Measurements from ENCODE around the gene ATP6V0A4.

ATP6V0A4 gene

DNA sequence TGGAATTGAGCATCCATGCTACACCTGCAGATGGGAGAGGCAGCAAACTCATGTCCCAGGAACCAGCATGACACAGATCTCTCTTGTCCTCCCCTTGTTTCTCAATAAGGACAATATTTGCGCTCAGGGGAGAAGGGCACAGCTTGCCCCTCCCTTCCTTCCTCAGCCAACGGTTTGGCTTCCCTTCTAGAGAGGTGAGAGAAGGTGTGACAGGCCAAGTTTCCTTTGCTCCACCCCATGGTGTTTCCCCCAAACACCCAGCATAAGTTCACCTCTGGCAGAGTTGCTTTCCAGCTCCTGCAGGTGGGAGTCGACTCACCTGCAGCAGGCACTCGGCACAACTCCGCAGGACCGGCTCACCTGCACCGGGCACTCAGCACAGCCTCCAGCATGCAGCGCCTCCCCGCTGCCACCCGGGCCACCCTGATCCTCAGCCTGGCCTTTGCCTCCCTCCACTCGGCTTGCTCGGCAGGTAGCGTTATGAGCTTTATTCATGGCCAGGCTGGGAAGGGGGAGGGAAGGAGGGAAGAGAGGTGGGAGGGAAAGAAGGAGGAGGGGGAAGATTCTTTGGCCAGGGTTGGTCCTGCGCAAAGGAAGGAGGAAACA lies at the start of gene ATP6V0A4, which contains the start of gene TMEM213:
Gene ATP6V0A4, minus strand, starts transcription at position 482 of the 606 bp plus-strand sequence. CDS start 26,949 bp downstream, outside the sequence.
Gene TMEM213, plus strand, starts transcription at position 280 of the 606 bp plus-strand sequence. Its CDS starts 111 bp downstream, at position 391.
- Histone ChIP-seq H3K27me3 (ENCODE audit: insufficient read depth, low read length) (0 out of 2 replicates have a peak, but pooled peaks cover 3% of the 10 kb centered on the region), H3K4me1 (ENCODE audit: insufficient read depth, low read length, severe bottlenecking) (no peaks in the 10 kb centered on the region), H3K4me2 (ENCODE audit: low read length) (no peak within 1 kb of the TSS), H3K27ac (ENCODE audit: low read depth, low read length, poor library complexity, severe bottlenecking) (no peak within 1 kb of the TSS), H3K36me3 (ENCODE audit: insufficient read depth, low read length) (no peaks in the 10 kb centered on the region), H3F3A (ENCODE audit: insufficient read depth, low read length) (no peaks in the 10 kb centered on the region), H4K20me1 (ENCODE audit: insufficient read depth, low read length) (no peaks in the 10 kb centered on the region), H2AFZ (ENCODE audit: low read length) (no peak within 1 kb of the TSS), H3K9ac (ENCODE audit: low read length) (no peak within 1 kb of the TSS), H3K9me3 (ENCODE audit: low read length) (no peaks in the 10 kb centered on the region), H3K4me3 (ENCODE audit: low read depth, low read length, poor library complexity, severe bottlenecking) (no peak within 1 kb of the TSS), H3K79me2 (ENCODE audit: insufficient read depth, low read length) (no peaks in the 10 kb centered on the region), H3K9me2 (ENCODE audit: low read depth, low read length) (no peaks in the 10 kb centered on the region)
- TF ChIP-seq, protein P1, sequence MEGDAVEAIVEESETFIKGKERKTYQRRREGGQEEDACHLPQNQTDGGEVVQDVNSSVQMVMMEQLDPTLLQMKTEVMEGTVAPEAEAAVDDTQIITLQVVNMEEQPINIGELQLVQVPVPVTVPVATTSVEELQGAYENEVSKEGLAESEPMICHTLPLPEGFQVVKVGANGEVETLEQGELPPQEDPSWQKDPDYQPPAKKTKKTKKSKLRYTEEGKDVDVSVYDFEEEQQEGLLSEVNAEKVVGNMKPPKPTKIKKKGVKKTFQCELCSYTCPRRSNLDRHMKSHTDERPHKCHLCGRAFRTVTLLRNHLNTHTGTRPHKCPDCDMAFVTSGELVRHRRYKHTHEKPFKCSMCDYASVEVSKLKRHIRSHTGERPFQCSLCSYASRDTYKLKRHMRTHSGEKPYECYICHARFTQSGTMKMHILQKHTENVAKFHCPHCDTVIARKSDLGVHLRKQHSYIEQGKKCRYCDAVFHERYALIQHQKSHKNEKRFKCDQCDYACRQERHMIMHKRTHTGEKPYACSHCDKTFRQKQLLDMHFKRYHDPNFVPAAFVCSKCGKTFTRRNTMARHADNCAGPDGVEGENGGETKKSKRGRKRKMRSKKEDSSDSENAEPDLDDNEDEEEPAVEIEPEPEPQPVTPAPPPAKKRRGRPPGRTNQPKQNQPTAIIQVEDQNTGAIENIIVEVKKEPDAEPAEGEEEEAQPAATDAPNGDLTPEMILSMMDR (IDR thresholded peaks at IDR 0.05; ENCODE audit: low read length), result no peak
- no peak for TF ChIP-seq EZH2 (IDR thresholded peaks at IDR 0.05; ENCODE audit: borderline replicate concordance, low read length)

DNA sequence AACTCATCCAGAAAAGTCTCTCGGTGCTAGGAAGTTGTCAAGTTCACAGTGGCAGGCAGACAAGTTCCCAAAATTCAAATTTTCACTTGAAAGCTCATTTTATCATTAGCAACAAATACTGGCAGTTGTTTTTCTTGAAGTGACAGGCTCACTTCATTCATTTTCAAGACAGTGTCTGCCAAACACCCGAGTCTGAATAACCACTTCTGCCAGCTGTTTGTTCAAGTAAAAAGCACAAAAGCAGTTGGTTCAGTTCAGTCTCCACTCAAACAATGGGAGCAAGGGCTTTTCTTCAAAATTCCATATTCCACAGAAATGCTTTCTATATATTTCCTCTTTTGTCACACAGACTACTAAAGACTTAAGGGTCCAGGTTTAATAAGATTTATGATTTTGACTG lies 47.7 kb upstream of the ATP6V0A4 start:
- Histone ChIP-seq H3K27me3 (ENCODE audit: insufficient read depth, low read length) (no peaks in the 10 kb centered on the region), H3K79me2 (ENCODE audit: insufficient read depth, low read length) (no peaks in the 10 kb centered on the region), H3K27ac (ENCODE audit: low read depth, low read length, poor library complexity, severe bottlenecking) (no peak overlapping the region), H3K4me2 (ENCODE audit: low read length) (no peak overlapping the region), H2AFZ (ENCODE audit: low read length) (no peak overlapping the region), H3K9me2 (ENCODE audit: low read depth, low read length) (no peaks in the 10 kb centered on the region), H3F3A (ENCODE audit: insufficient read depth, low read length) (no peaks in the 10 kb centered on the region), H4K20me1 (ENCODE audit: insufficient read depth, low read length) (no peaks in the 10 kb centered on the region), H3K9ac (ENCODE audit: low read length) (no peak overlapping the region), H3K9me3 (ENCODE audit: low read length) (no peaks in the 10 kb centered on the region), H3K4me3 (ENCODE audit: low read depth, low read length, poor library complexity, severe bottlenecking) (no peak overlapping the region), H3K4me1 (ENCODE audit: insufficient read depth, low read length, severe bottlenecking) (no peaks in the 10 kb centered on the region), H3K36me3 (ENCODE audit: insufficient read depth, low read length) (no peaks in the 10 kb centered on the region)
- TF ChIP-seq, protein P1 (IDR thresholded peaks at IDR 0.05; ENCODE audit: low read length), result no peak
- no peak for TF ChIP-seq EZH2 (IDR thresholded peaks at IDR 0.05; ENCODE audit: borderline replicate concordance, low read length)

DNA sequence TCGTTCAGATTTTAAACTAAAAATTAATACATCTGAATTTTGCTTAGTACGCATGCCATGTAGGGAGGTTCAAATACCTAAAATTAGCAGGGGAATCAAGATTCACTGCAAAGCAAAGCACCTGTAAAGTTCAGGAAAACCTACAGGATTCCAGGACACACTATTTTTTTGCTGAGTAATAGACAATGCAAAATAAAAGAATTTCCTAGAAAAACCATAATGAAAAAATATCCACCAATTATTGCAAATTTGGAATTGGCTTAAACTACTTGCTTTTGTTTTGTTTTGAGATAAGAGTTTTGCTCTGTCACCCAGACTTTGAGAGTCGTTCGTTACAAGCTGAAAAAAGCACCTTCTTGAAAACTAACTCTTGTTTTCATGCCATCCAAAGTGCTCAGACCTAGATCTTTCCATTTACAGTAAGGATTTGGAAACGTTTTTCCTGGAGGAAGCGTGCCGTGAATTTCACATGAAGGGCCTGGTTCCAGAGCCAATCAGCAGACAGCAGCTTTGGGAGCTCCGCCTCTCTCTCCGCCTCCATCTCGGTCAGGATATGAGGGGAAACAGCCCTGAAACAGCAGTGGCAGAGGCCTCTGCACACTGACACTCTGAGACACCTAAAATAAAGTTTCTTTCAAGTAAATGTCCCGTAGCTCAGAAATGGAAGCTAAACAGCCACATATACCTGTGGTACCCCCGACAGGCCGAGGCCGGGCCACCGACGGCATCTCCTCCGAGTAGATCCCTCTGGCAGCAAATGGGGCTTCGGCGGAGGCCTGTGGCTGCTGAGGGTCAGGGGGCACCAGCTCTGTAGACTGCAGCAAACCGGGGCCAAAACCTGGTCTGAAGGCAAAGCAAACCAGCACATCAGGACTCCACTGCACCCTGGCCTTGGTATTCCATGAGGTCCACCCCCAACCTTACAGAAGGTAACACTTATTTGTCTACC lies 45.9 kb upstream of the ATP6V0A4 start:
- no peaks in the 10 kb centered on the region for H3K9me3 ChIP-seq (ENCODE audit: low read length)
- no peaks in the 10 kb centered on the region for H3K79me2 ChIP-seq (ENCODE audit: insufficient read depth, low read length)
- no peaks in the 10 kb centered on the region for H3F3A ChIP-seq (ENCODE audit: insufficient read depth, low read length)
- TF ChIP-seq, protein P1 (IDR thresholded peaks at IDR 0.05; ENCODE audit: low read length), result no peak
- no peak for TF ChIP-seq EZH2 (IDR thresholded peaks at IDR 0.05; ENCODE audit: borderline replicate concordance, low read length)
- no peak overlapping the region for H3K27ac ChIP-seq (ENCODE audit: low read depth, low read length, poor library complexity, severe bottlenecking)
- H3K4me1 ChIP-seq (ENCODE audit: insufficient read depth, low read length, severe bottlenecking), result no peaks in the 10 kb centered on the region
- no peaks in the 10 kb centered on the region for H4K20me1 ChIP-seq (ENCODE audit: insufficient read depth, low read length)
- H3K36me3 ChIP-seq (ENCODE audit: insufficient read depth, low read length), result no peaks in the 10 kb centered on the region
- no peak overlapping the region for H2AFZ ChIP-seq (ENCODE audit: low read length)
- no peak overlapping the region for H3K4me3 ChIP-seq (ENCODE audit: low read depth, low read length, poor library complexity, severe bottlenecking)
- no peaks in the 10 kb centered on the region for H3K9me2 ChIP-seq (ENCODE audit: low read depth, low read length)
- no peaks in the 10 kb centered on the region for H3K27me3 ChIP-seq (ENCODE audit: insufficient read depth, low read length)
- no peak overlapping the region for H3K4me2 ChIP-seq (ENCODE audit: low read length)
- H3K9ac ChIP-seq (ENCODE audit: low read length), result no peak overlapping the region
